BE2C (cell line): ENCODE data around the gene AP4E1.

Experiments used
- DNase-seq: peaks from one replicate; pipeline ENCODE4 v3.0.0-alpha.2; 2020
- H3K27me3 ChIP-seq: fragments of 250-450 bp; sonication (Bioruptor Pico); 2 replicates; pipeline ENCODE4 v1.5.1; 2020; ENCODE audit warnings: mild to moderate bottlenecking
- H3K36me3 ChIP-seq: fragments of 250-450 bp; sonication (Bioruptor Pico); 2 replicates; pipeline ENCODE4 v1.5.1; 2020; ENCODE audit warnings: mild to moderate bottlenecking
- H3K4me1 ChIP-seq: fragments of 250-450 bp; sonication (Bioruptor Pico); 2 replicates; pipeline ENCODE4 v1.5.1; 2020
- H3K4me3 ChIP-seq: 2 replicates; pipeline ENCODE4 v1.5.1; 2011; ENCODE audit warnings: low read depth, low read length
- H3K9me3 ChIP-seq: fragments of 250-450 bp; sonication (Bioruptor Pico); 2 replicates; pipeline ENCODE4 v1.5.1; 2020
- CTCF ChIP-seq: IDR thresholded peaks from 2 replicates; pipeline ENCODE4 v1.5.1; 2012; ENCODE audit warnings: mild to moderate bottlenecking, low read depth, low read length

AP4E1 gene

GRCh38 chr15:50933341-50933740 lies 24.9 kb downstream of the AP4E1 start:
- Histone ChIP-seq H3K36me3 (no peaks in the 10 kb centered on the region; the same call in none of the 2 replicates), H3K9me3 (no peaks in the 10 kb centered on the region), H3K4me1 (no peaks in the 10 kb centered on the region), H3K27me3 (no peaks in the 10 kb centered on the region), H3K4me3 (no peak overlapping the region)
- TF ChIP-seq CTCF = no peak
- no peak for DNase-seq

- no peak for DNase-seq
- Histone ChIP-seq H3K36me3 (no peaks in the 10 kb centered on the region), H3K27me3 (no peaks in the 10 kb centered on the region), H3K9me3 (no peaks in the 10 kb centered on the region), H3K4me3 (no peak overlapping the region), H3K4me1 (no peaks in the 10 kb centered on the region)
- TF ChIP-seq CTCF = no peak
Measured at GRCh38 chr15:50938525-50938924, 30.0 kb downstream of the AP4E1 start.

DNA sequence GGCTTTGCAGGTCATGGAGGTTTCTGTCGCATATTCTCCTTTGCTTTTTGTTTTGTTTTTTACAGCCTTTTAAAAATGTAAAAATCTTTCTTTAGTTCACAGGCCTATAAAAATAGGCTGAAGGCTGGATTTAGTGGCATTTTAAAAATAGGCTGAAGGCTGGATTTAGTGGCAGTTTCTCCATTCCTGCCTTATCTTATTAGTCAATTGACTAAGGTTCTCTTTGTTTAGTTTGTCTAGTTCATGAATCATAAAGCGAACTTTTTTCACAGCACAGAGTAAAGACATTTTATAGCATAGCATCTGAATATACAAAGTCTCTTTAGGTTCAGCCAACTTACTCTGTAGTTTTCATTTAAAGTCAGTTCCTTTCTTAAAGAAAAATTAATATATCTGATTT lies 31.4 kb downstream of the AP4E1 start:
- no peak for TF ChIP-seq CTCF
- no peaks in the 10 kb centered on the region for H3K27me3 ChIP-seq
- no peak overlapping the region for H3K4me3 ChIP-seq
- no peaks in the 10 kb centered on the region for H3K36me3 ChIP-seq
- no peaks in the 10 kb centered on the region for H3K9me3 ChIP-seq
- H3K4me1 ChIP-seq = no peaks in the 10 kb centered on the region
- no peak for DNase-seq

DNA sequence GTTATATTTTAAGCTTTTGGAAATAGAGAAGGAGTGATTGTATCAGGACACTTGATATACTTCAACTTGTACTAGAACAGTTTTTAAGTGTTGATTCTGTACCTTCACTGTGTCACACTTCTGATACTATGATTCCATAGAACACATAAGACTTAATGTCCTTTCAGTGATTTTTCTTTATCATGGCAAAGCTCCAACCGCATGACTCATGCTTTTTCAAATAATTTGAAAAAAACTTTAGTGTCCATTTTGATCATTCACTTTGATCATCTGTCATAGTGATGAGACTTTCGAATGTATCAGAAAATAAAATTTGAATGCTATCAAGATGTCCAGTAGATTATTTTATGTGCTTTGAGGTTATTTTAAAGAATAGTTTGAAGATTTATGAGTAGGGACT lies 32.0 kb downstream of the AP4E1 start:
- no peaks in the 10 kb centered on the region for H3K9me3 ChIP-seq
- peaks cover 2% of the 10 kb centered on the region for H3K4me1 ChIP-seq
- H3K36me3 ChIP-seq = no peaks in the 10 kb centered on the region
- no peak overlapping the region for H3K4me3 ChIP-seq
- H3K27me3 ChIP-seq = no peaks in the 10 kb centered on the region
- DNase-seq = no peak
- no peak for TF ChIP-seq CTCF

- H3K4me3 ChIP-seq = no peak overlapping the region
- H3K36me3 ChIP-seq = no peaks in the 10 kb centered on the region
- H3K27me3 ChIP-seq = no peaks in the 10 kb centered on the region
- peaks cover 5% of the 10 kb centered on the region for H3K4me1 ChIP-seq
- TF ChIP-seq CTCF = no peak
- no peak for DNase-seq
- H3K9me3 ChIP-seq = no peaks in the 10 kb centered on the region
Measured at GRCh38 chr15:50943638-50944037, 35.2 kb downstream of the AP4E1 start.

DNA sequence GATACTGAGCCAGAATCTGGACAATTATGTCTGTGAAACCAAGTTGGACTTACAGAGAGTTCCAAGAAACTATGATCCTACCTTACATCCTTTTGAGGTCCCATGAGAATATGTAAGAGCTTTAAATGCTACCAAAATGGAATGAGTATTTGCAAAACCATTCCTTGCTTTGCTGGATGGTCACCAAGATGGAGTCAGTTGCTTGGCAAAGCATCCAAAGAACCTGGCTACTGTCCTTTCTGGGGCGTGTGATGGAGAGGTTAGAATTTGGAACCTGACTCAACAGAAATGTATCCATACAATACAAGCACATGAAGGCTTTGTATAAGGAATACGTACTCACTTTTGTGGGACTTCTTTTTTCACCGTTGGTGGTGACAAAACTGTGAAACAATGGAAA lies 36.2 kb downstream of the AP4E1 start:
- peaks cover 5% of the 10 kb centered on the region for H3K4me1 ChIP-seq
- no peak for DNase-seq
- H3K9me3 ChIP-seq = no peaks in the 10 kb centered on the region
- TF ChIP-seq CTCF = no peak
- no peak overlapping the region for H3K4me3 ChIP-seq
- no peaks in the 10 kb centered on the region for H3K36me3 ChIP-seq
- no peaks in the 10 kb centered on the region for H3K27me3 ChIP-seq
